Spleen (tissue), 7 donors: Measurements from ENCODE around the gene PASD1.

Source experiments
- POLR2A ChIP-seq, 3 donors: fragments of 450-650 bp; IDR thresholded peaks; one replicate each; pipeline ENCODE4 v1.5.1; 2017; ENCODE audit warnings: antibody characterized with exemption in 3 of 3, mild to moderate bottlenecking in 1 of 3
- TF ChIP-seq, protein P1 (sequence below), 11 experiments: fragments of 200-600 bp in 7 of 11; fragments of 450-650 bp in 4 of 11; sonication (generic) in 4 of 11; IDR thresholded peaks in 8 of 11; conservative IDR thresholded peaks in 3 of 11; 1 replicate in 7 of 11; 2 replicates in 4 of 11; pipeline versions ENCODE4 v1.4.0 to v1.8.0; 2016 to 2021; ENCODE audit warnings: antibody characterized with exemption in 11 of 11, inconsistent platforms in 4 of 11, mild to moderate bottlenecking in 1 of 11
- donor health status: DM: no; HTN: no; CAD: no; lungs with moderate emphysema.
- donor health status: DM: no; HTN: no; CAD: no.
- donor health status: DM: no; HTN: no; CAD: no.

DNA sequence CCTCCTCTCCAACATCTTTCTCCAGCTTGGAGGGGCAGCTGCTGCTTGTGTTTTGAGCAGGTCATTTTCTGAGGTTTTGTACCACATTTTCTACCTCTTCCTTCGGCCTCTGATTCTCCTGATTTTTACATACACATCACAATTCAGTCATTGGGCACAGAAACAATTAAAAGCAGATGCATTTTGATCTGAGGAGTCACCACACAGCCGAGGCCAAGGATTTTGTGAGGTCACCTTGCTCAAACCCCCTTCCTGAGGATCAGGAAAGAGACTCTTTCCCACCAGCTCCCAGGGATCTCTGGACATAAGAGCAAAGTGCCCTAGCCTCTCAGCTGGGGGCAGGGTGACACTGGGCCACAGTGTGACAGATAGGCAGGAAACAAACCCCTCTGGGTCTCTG, 147.0 kb downstream of the PASD1 start:
- TF ChIP-seq, protein P1, sequence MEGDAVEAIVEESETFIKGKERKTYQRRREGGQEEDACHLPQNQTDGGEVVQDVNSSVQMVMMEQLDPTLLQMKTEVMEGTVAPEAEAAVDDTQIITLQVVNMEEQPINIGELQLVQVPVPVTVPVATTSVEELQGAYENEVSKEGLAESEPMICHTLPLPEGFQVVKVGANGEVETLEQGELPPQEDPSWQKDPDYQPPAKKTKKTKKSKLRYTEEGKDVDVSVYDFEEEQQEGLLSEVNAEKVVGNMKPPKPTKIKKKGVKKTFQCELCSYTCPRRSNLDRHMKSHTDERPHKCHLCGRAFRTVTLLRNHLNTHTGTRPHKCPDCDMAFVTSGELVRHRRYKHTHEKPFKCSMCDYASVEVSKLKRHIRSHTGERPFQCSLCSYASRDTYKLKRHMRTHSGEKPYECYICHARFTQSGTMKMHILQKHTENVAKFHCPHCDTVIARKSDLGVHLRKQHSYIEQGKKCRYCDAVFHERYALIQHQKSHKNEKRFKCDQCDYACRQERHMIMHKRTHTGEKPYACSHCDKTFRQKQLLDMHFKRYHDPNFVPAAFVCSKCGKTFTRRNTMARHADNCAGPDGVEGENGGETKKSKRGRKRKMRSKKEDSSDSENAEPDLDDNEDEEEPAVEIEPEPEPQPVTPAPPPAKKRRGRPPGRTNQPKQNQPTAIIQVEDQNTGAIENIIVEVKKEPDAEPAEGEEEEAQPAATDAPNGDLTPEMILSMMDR (IDR thresholded peaks at IDR 0.05 in 8 of 11, conservative IDR thresholded peaks at IDR 0.05 in 3 of 11): no peak
- TF ChIP-seq POLR2A (IDR thresholded peaks at IDR 0.05): no peak
